Skeletal muscle satellite cell (primary cell): ENCODE data around the gene CSNK1G3.

Experiments
- H3K27me3 ChIP-seq: 2 replicates; pipeline ENCODE4 v1.7.0; 2013; ENCODE audit warnings: low read length; ENCODE audit not compliant: control insufficient read depth, insufficient read depth
- H3K36me3 ChIP-seq: 2 replicates; pipeline ENCODE4 v1.7.0; 2013; ENCODE audit warnings: mild to moderate bottlenecking, control low read depth, low read length; ENCODE audit not compliant: insufficient read depth
- H3K4me1 ChIP-seq: 2 replicates; pipeline ENCODE4 v1.7.0; 2013; ENCODE audit warnings: low read length; ENCODE audit not compliant: control insufficient read depth, insufficient read depth
- H3K4me2 ChIP-seq: 2 replicates; pipeline ENCODE4 v1.7.0; 2013; ENCODE audit warnings: mild to moderate bottlenecking, low read length
- H3K4me3 ChIP-seq: 2 replicates; pipeline ENCODE4 v1.7.0; 2013; ENCODE audit warnings: low read length
- H3K9ac ChIP-seq: 2 replicates; pipeline ENCODE4 v1.7.0; 2013; ENCODE audit warnings: mild to moderate bottlenecking, low read depth, low read length, moderate library complexity
- H3K9me3 ChIP-seq: replicated peaks from 2 replicates; pipeline ENCODE4 v1.7.0; 2013; ENCODE audit warnings: mild to moderate bottlenecking, control low read depth, low read length

The CSNK1G3 gene

DNA sequence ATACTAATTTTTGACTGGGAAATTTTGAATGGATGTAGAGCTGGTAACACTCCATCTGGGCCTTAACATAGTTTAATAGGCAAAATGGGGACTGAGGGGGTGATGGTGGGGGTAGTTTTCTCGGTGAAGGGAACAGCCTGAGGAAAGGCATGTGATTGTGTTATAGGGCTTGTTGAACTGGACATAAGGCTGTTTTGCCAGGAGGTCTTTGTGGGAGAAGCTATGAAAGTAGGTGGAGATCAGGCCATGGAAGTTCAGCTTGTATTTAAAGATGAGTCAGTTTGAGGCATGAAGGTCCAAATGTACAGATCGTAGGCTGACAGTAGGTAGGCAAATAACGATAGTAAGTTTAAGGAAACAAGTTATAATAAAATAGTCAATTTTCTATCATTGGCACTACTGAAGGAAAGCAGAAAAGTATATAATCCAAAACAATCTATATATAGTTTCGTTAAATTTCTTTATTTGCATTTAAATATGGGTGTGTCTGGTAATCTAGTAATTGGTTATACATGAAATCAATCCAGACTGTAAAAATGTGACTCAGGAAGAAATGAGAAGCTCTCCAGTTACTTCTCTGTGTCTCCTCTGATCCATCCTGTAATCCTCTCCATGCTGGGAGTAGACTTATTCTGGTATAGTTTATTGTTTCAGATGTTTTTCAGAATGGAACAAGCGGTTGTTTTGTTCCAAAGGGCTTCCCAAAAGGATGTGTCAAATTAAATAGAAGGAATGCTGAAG, 2.8 kb downstream of the CSNK1G3 start:
- Histone ChIP-seq H3K4me3 (peak overlapping the region; percentile 1), H3K9me3 (no peaks in the 10 kb centered on the region), H3K4me2 (peak overlapping the region; percentile 80), H3K4me1 (peaks cover 23% of the 10 kb centered on the region), H3K9ac (no peak overlapping the region), H3K27me3 (no peaks in the 10 kb centered on the region), H3K36me3 (no peaks in the 10 kb centered on the region)

DNA sequence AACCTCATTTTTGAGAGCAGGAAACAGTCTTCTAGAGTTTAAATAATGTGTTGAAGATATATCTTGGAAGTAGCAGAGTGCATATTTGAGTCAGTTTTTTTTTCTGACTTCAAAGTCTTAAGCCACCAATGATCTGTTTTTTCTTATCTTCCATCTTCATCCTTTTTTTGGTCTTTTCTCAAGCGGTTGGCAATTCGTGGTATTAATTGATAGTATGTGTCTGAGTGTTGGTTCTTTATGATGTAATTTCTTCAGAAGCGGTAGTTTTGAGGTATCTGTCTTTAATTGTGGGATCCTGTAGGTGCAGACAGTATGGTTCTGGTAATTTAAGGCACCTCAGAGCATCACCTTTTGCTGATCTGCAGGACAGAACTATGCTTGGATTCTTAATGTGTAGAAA, 3.9 kb downstream of the CSNK1G3 start:
- H3K27me3 ChIP-seq, result no peaks in the 10 kb centered on the region
- no peak overlapping the region for H3K9ac ChIP-seq
- H3K4me3 ChIP-seq, result no peak overlapping the region
- H3K4me2 ChIP-seq, result no peak overlapping the region
- H3K9me3 ChIP-seq, result no peaks in the 10 kb centered on the region
- no peaks in the 10 kb centered on the region for H3K36me3 ChIP-seq
- peaks cover 19% of the 10 kb centered on the region for H3K4me1 ChIP-seq

DNA sequence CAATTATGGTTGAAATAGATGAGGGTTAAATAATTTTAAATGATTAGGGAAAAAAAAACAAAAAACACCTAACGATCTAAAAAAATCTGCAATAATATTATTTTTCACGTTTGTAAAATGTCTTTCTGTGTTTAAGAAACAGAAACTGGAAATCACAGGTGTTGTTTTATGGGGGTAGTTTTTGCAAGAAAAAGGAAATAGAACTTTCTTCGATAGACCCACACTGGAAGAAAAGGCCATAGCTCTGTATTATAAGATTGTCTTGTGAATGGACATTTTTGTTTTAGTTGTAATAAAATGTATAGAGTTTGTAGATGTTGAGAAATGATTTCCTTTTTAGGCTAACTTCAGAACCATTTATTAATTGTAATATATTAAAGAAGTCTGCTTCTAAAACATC, 5.5 kb downstream of the CSNK1G3 start:
- H3K4me3 ChIP-seq, result no peak overlapping the region
- no peak overlapping the region for H3K4me2 ChIP-seq
- H3K9me3 ChIP-seq, result no peaks in the 10 kb centered on the region
- H3K36me3 ChIP-seq, result no peaks in the 10 kb centered on the region
- peaks cover 14% of the 10 kb centered on the region for H3K4me1 ChIP-seq
- no peak overlapping the region for H3K9ac ChIP-seq
- no peaks in the 10 kb centered on the region for H3K27me3 ChIP-seq

- no peak overlapping the region for H3K4me3 ChIP-seq
- H3K27me3 ChIP-seq, result no peaks in the 10 kb centered on the region
- no peak overlapping the region for H3K9ac ChIP-seq
- no peaks in the 10 kb centered on the region for H3K9me3 ChIP-seq
- no peak overlapping the region for H3K4me2 ChIP-seq
- peaks cover 14% of the 10 kb centered on the region for H3K4me1 ChIP-seq
- no peaks in the 10 kb centered on the region for H3K36me3 ChIP-seq
These were observed 6.1 kb downstream of the CSNK1G3 start for GRCh38 chr5:123518111-123518510.

GRCh38 chr5:123520677-123521247, 8.8 kb downstream of the CSNK1G3 start:
- H3K9ac ChIP-seq, result no peak overlapping the region
- no peaks in the 10 kb centered on the region for H3K36me3 ChIP-seq
- H3K27me3 ChIP-seq, result no peaks in the 10 kb centered on the region
- no peak overlapping the region for H3K4me2 ChIP-seq
- no peaks in the 10 kb centered on the region for H3K9me3 ChIP-seq
- H3K4me1 ChIP-seq, result no peaks in the 10 kb centered on the region
- no peak overlapping the region for H3K4me3 ChIP-seq

GRCh38 chr5:123524146-123524545, 12.2 kb downstream of the CSNK1G3 start:
- Histone ChIP-seq H3K9me3 (no peaks in the 10 kb centered on the region), H3K4me2 (no peak overlapping the region), H3K27me3 (no peaks in the 10 kb centered on the region), H3K36me3 (no peaks in the 10 kb centered on the region), H3K9ac (no peak overlapping the region), H3K4me1 (no peaks in the 10 kb centered on the region), H3K4me3 (no peak overlapping the region)

DNA sequence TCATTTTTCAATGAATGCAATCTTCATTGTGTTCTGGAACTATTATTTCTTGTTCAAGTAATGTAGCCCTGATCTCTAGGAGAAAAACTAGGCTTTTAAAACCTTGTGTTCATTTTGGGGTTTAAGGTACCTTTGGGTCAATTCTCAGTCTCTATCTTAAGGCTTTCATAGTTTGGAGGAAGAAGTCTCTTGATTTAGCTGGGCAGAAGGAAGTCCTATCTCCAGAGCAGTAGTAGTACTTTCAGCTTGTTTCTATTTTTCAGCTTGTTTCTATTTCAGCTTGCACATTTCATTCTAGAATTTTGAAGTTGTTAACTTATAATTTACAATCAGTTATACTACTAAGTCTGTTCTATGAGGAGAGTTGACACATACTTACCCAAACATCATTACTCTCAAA, 15.2 kb downstream of the CSNK1G3 start:
- Histone ChIP-seq H3K9me3 (no peaks in the 10 kb centered on the region), H3K4me1 (no peaks in the 10 kb centered on the region), H3K27me3 (no peaks in the 10 kb centered on the region), H3K4me2 (no peak overlapping the region), H3K36me3 (no peaks in the 10 kb centered on the region), H3K4me3 (no peak overlapping the region), H3K9ac (no peak overlapping the region)

GRCh38 chr5:123528065-123528464, 16.1 kb downstream of the CSNK1G3 start:
- H3K9ac ChIP-seq, result no peak overlapping the region
- no peaks in the 10 kb centered on the region for H3K36me3 ChIP-seq
- H3K4me1 ChIP-seq, result no peaks in the 10 kb centered on the region
- no peak overlapping the region for H3K4me3 ChIP-seq
- no peak overlapping the region for H3K4me2 ChIP-seq
- H3K27me3 ChIP-seq, result no peaks in the 10 kb centered on the region
- H3K9me3 ChIP-seq, result no peaks in the 10 kb centered on the region

- no peaks in the 10 kb centered on the region for H3K36me3 ChIP-seq
- H3K27me3 ChIP-seq, result no peaks in the 10 kb centered on the region
- no peak overlapping the region for H3K9ac ChIP-seq
- H3K4me2 ChIP-seq, result no peak overlapping the region
- no peaks in the 10 kb centered on the region for H3K4me1 ChIP-seq
- H3K9me3 ChIP-seq, result no peaks in the 10 kb centered on the region
- H3K4me3 ChIP-seq, result no peak overlapping the region
These were observed 16.9 kb downstream of the CSNK1G3 start for GRCh38 chr5:123528878-123529277.

- H3K36me3 ChIP-seq, result no peaks in the 10 kb centered on the region
- no peaks in the 10 kb centered on the region for H3K4me1 ChIP-seq
These were observed 18.8 kb downstream of the CSNK1G3 start for GRCh38 chr5:123530728-123531127.

GRCh38 chr5:123535648-123536047, 23.7 kb downstream of the CSNK1G3 start:
- Histone ChIP-seq H3K9ac (no peak overlapping the region), H3K4me2 (no peak overlapping the region), H3K9me3 (no peaks in the 10 kb centered on the region), H3K4me1 (no peaks in the 10 kb centered on the region), H3K36me3 (no peaks in the 10 kb centered on the region), H3K27me3 (no peaks in the 10 kb centered on the region), H3K4me3 (no peak overlapping the region)

More at GRCh38 chr5:123530728-123531127, 18.8 kb downstream of the CSNK1G3 start:
- Histone ChIP-seq H3K4me3 (no peak overlapping the region), H3K27me3 (no peaks in the 10 kb centered on the region), H3K9ac (no peak overlapping the region), H3K9me3 (no peaks in the 10 kb centered on the region), H3K4me2 (no peak overlapping the region)

- no peaks in the 10 kb centered on the region for H3K4me1 ChIP-seq
- H3K36me3 ChIP-seq, result no peaks in the 10 kb centered on the region
- no peaks in the 10 kb centered on the region for H3K27me3 ChIP-seq
- H3K4me2 ChIP-seq, result no peak overlapping the region
- no peak overlapping the region for H3K9ac ChIP-seq
- H3K4me3 ChIP-seq, result no peak overlapping the region
- no peaks in the 10 kb centered on the region for H3K9me3 ChIP-seq
These were observed 25.3 kb downstream of the CSNK1G3 start for GRCh38 chr5:123537256-123537655.
